Measurements from ENCODE around the gene BIRC6. TPM values are rescaled to one million over a fixed set of nuclear protein-coding genes. Genes with fewer than 3 reads are reported as not detected.

The BIRC6 gene
- polyA plus RNA-seq, 6 donors from 2014 or later = 16.3 to 47.1 (median 35.8) TPM

DNA sequence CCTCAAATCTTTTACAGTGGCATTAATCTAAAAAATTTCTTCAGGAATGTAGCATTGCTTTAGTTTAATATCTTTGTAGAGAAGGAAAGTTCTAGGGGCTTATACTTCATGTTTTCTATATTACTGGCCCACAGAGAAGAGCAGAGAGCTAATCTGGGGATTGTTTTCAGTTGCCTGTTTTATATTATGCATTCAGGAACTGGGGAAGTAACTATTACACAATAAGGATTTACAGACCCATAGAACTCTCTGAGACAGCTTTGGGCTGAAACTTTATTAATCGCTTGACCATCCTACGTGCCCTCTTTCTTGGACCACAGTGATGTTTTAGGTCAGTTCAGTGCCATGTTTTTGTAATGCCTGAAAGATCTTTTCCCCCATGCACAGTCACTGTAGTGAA is 29.9 kb downstream of the BIRC6 start:
- H3K9me3 Mint-ChIP-seq = no peaks in the 10 kb centered on the region
- ATAC-seq (ENCODE audit: low read depth in 2 of 2) = no peak

DNA sequence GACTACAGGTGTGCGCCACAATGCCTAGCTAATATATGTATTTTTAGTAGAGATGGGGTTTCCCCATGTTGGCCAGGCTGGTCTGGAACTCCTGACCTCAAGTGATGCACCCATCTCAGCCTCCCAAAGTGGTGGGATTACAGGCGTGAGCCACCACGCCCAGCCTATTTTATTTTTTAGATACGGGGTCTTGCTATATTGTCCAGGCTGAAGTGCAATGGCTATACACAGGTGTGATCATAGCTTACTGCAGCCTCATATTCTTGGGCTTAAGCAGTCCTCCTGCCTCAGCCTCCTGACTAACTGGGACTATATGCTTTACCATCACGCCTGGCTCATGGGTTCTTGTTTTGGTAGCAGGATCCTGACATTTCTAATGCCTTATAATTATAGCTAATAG is 42.4 kb downstream of the BIRC6 start:
- no peak overlapping the region for H3K27ac Mint-ChIP-seq
- no peaks in the 10 kb centered on the region for H3K9me3 Mint-ChIP-seq
- H3K36me3 Mint-ChIP-seq = peaks cover 14 to 20% of the 10 kb centered on the region in 2 donors
- no peak overlapping the region for H3K4me3 Mint-ChIP-seq
- ATAC-seq (ENCODE audit: low read depth in 2 of 2) (no peak), DNase-seq (no peak)
- H3K27me3 Mint-ChIP-seq = no peaks in the 10 kb centered on the region
- H3K4me1 Mint-ChIP-seq = no peaks in the 10 kb centered on the region

More for the DNA sequence above, 29.9 kb downstream of the BIRC6 start:
- Mint-ChIP-seq H3K27ac (no peak overlapping the region), H3K36me3 (peaks cover 0 to 20% of the 10 kb centered on the region in 2 donors), H3K4me1 (peaks cover 5 to 11% (median 8%) of the 10 kb centered on the region in 3 donors), H3K4me3 (no peak overlapping the region), H3K27me3 (no peaks in the 10 kb centered on the region)
- DNase-seq = no peak

- Mint-ChIP-seq H3K4me3 (no peak overlapping the region), H3K36me3 (peaks cover 0 to 16% of the 10 kb centered on the region in 2 donors), H3K9me3 (no peaks in the 10 kb centered on the region), H3K27me3 (no peaks in the 10 kb centered on the region), H3K27ac (peak overlapping the region in 4 of 6 donors; percentile 36 to 81 (median 51)), H3K4me1 (no peaks in the 10 kb centered on the region)
- DNase-seq (no peak), ATAC-seq (ENCODE audit: low read depth in 2 of 2) (no peak)
Measured at GRCh38 chr2:32402091-32402490, 45.3 kb downstream of the BIRC6 start.

GRCh38 chr2:32403782-32404181 is 47.0 kb downstream of the BIRC6 start:
- Mint-ChIP-seq H3K4me1 (no peaks in the 10 kb centered on the region), H3K4me3 (no peak overlapping the region), H3K27me3 (no peaks in the 10 kb centered on the region), H3K36me3 (peaks cover 0 to 12% of the 10 kb centered on the region in 2 donors), H3K9me3 (no peaks in the 10 kb centered on the region), H3K27ac (no peak overlapping the region)
- ATAC-seq (ENCODE audit: low read depth in 2 of 2) (no peak), DNase-seq (no peak)

DNA sequence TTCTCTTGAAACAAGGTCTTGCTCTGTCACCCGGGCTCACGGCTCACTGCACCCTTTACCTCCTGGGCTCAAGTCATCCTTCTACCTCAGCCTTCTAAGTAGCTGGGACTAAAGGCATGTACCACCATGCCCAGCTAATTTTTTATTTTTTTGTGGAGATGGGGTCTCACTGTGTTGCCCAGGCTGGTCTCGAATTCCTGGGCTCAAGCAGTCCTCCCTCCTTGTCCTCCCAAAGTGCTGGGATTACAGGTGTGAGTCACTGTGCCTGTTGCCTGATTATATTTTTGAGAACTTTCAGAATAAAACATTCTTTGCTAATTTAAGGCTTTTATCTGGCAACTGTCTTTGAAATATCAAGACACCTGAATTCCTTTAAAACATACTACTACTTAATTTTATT is 47.9 kb downstream of the BIRC6 start:
- no peak for ATAC-seq (ENCODE audit: low read depth in 2 of 2)
- Mint-ChIP-seq H3K27ac (peak overlapping the region in 1 of 6 donors; percentile 20), H3K36me3 (peaks cover 0 to 17% of the 10 kb centered on the region in 2 donors), H3K4me1 (no peaks in the 10 kb centered on the region), H3K27me3 (no peaks in the 10 kb centered on the region), H3K9me3 (no peaks in the 10 kb centered on the region), H3K4me3 (no peak overlapping the region)
- DNase-seq = no peak

DNA sequence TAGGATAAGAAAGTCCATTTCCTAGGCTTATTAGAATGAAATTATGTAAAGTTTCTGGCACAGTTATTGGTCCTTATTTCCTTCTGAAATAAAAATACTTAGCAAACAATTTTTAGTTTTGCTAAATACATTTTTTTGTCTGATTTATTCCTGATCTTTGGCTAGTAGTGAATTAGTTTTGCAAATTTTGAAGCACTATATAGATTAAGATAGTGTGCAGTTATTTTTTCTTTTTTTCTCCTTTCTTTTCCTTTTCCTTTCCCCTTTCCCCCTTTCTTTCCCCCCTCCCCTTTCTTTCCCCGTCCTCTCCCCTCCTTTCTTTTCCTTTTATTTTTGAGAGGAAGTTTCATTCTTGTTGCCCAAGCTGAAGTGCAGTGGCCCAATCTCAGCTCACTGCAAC is 59.7 kb downstream of the BIRC6 start:
- Mint-ChIP-seq H3K36me3 (peaks cover 0 to 24% of the 10 kb centered on the region in 2 donors), H3K27ac (no peak overlapping the region)

GRCh38 chr2:32417659-32418058 is 60.8 kb downstream of the BIRC6 start:
- H3K9me3 Mint-ChIP-seq = no peaks in the 10 kb centered on the region
- peaks cover 15 to 20% (median 15%) of the 10 kb centered on the region in 3 donors for H3K4me1 Mint-ChIP-seq
- no peak for DNase-seq
- H3K4me3 Mint-ChIP-seq = no peak overlapping the region
- peak overlapping the region in 1 of 6 donors; percentile 69 for H3K27ac Mint-ChIP-seq
- peaks cover 0 to 33% of the 10 kb centered on the region in 2 donors for H3K36me3 Mint-ChIP-seq
- no peak for ATAC-seq (ENCODE audit: low read depth in 2 of 2)
- no peaks in the 10 kb centered on the region for H3K27me3 Mint-ChIP-seq

More for the DNA sequence above, 59.7 kb downstream of the BIRC6 start:
- H3K9me3 Mint-ChIP-seq = no peaks in the 10 kb centered on the region
- ATAC-seq (ENCODE audit: low read depth in 2 of 2) (no peak), DNase-seq (no peak)
- H3K27me3 Mint-ChIP-seq = no peaks in the 10 kb centered on the region
- no peak overlapping the region for H3K4me3 Mint-ChIP-seq
- peaks cover 6 to 16% (median 10%) of the 10 kb centered on the region in 3 donors for H3K4me1 Mint-ChIP-seq

GRCh38 chr2:32418778-32419177 is 62.0 kb downstream of the BIRC6 start:
- DNase-seq (no peak), ATAC-seq (ENCODE audit: low read depth in 2 of 2) (no peak)
- Mint-ChIP-seq H3K9me3 (no peaks in the 10 kb centered on the region), H3K4me1 (peaks cover 23 to 28% (median 23%) of the 10 kb centered on the region in 3 donors), H3K36me3 (peaks cover 0 to 34% of the 10 kb centered on the region in 2 donors), H3K4me3 (no peak overlapping the region), H3K27me3 (no peaks in the 10 kb centered on the region), H3K27ac (no peak overlapping the region)

- no peak for ATAC-seq (ENCODE audit: low read depth in 2 of 2)
- Mint-ChIP-seq H3K9me3 (no peaks in the 10 kb centered on the region), H3K4me1 (peaks cover 38 to 53% (median 40%) of the 10 kb centered on the region in 3 donors), H3K36me3 (peaks cover 8 to 18% of the 10 kb centered on the region in 2 donors), H3K4me3 (no peak overlapping the region), H3K27me3 (no peaks in the 10 kb centered on the region), H3K27ac (peak overlapping the region in 3 of 6 donors; percentile 18 to 72 (median 39))
- no peak for DNase-seq
Measured at GRCh38 chr2:32422133-32422532, 65.3 kb downstream of the BIRC6 start.

GRCh38 chr2:32423536-32423935 is 66.7 kb downstream of the BIRC6 start:
- ATAC-seq (ENCODE audit: low read depth in 2 of 2) (no peak), DNase-seq (no peak)
- Mint-ChIP-seq H3K27ac (peak overlapping the region in 3 of 6 donors; percentile 5 to 47 (median 31)), H3K4me3 (no peak overlapping the region), H3K9me3 (no peaks in the 10 kb centered on the region), H3K36me3 (peaks cover 8 to 14% of the 10 kb centered on the region in 2 donors), H3K4me1 (peaks cover 40 to 58% (median 45%) of the 10 kb centered on the region in 3 donors), H3K27me3 (no peaks in the 10 kb centered on the region)

DNA sequence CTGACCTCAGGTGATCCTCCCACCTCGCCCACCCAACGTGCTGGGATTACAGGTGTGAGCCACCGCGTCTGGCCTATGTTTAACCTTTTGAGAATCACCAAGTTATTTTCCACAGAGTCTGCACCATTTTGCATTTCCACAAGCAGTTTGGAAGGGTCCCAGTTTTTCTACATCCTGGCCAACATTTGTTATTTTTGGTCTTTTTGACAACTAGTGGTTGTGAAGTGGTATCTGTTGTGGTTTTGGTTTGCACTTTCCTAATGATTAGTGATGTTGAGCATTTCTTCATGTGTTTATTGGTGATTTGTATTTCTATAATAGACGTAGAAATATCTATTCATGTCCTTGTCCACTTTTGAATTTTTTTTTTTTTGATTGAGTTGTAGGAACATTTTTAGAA is 67.9 kb downstream of the BIRC6 start:
- ATAC-seq (ENCODE audit: low read depth in 2 of 2) (no peak), DNase-seq (no peak)
- Mint-ChIP-seq H3K4me1 (peaks cover 40 to 56% (median 43%) of the 10 kb centered on the region in 3 donors), H3K4me3 (no peak overlapping the region), H3K9me3 (no peaks in the 10 kb centered on the region), H3K27me3 (no peaks in the 10 kb centered on the region), H3K27ac (peak overlapping the region in 1 of 6 donors; percentile 41), H3K36me3 (peaks cover 8 to 14% of the 10 kb centered on the region in 2 donors)

DNA sequence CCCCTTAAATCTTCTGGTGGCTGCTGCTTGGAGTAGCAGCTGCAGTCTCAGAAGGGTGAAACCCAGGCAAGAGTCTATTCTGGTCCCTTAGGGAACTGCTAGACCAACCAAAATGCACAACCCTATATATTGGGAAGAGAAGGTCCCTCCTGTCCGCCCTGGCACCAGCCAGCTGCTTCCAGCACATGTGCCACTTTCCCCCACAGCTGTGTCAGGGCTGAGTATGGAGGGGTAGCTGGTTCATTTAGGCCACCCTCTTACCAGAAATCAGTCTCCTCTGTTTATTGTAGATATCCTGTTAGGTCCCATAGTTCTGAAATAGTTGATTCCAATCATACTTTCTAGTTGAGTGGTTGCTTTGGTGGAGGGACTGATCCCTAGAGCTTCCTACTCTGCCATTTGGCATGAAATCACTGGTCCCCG is 68.9 kb downstream of the BIRC6 start:
- H3K27ac Mint-ChIP-seq = peak overlapping the region in 5 of 6 donors; percentile 8 to 92 (median 76)
- H3K27me3 Mint-ChIP-seq = no peaks in the 10 kb centered on the region
- DNase-seq (no peak), ATAC-seq (ENCODE audit: low read depth in 2 of 2) (no peak)
- H3K4me1 Mint-ChIP-seq = peaks cover 38 to 47% (median 41%) of the 10 kb centered on the region in 3 donors
- no peaks in the 10 kb centered on the region for H3K9me3 Mint-ChIP-seq
- peak overlapping the region in 2 of 8 donors; percentile 14 to 20 for H3K4me3 Mint-ChIP-seq
- peaks cover 8 to 14% of the 10 kb centered on the region in 2 donors for H3K36me3 Mint-ChIP-seq

DNA sequence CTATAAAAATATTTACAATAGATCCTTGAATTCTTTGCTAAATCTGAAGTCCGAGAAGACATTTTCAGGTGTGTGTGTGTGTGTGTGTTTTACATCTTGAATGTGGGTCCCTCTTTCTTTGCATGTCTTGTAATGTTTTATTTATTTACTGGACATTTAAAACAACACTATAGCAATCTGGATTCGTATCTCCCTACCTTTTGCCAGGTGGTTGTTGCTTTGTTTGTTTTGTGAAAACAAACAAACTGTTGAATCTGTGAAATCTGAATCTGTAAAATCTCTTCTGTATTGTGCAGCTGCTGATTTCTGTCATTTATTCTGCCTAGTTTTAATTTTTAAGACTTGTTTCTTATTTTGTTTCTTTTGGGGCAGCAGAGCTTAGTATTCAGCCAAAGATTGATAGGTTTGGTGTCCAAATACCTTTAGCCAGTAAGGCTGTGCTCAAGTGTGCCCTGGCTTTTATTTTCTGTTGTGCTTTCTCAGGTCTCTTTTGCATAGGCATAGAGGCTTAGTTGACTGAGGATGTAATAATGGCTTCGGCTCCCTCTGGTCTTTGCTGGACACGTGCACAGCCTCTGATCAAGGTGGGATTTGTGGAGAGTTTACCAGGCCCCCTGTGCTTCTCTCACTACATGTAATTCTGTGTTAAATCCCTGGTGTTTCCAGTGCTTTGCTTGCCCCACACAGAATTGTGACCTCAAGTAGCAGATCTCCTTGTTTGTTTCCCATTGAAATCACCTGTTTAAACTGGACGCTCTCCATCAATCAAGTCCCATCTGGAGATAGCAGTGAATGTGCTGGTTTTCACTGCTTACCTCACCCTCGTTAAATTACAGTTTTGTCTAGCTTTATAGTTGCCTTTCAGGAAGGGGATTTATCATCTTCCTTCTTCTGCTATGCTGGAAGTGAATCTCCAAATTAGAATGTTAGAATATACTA is 71.1 kb downstream of the BIRC6 start:
- H3K9me3 Mint-ChIP-seq = no peaks in the 10 kb centered on the region
- H3K27ac Mint-ChIP-seq = peak overlapping the region; percentile 24 to 82 (median 42)
- H3K4me1 Mint-ChIP-seq = peaks cover 25 to 37% (median 36%) of the 10 kb centered on the region in 3 donors
- peaks cover 6 to 22% of the 10 kb centered on the region in 2 donors for H3K36me3 Mint-ChIP-seq
- ATAC-seq (ENCODE audit: low read depth in 2 of 2) (no peak), DNase-seq (no peak)
- H3K4me3 Mint-ChIP-seq = no peak overlapping the region
- H3K27me3 Mint-ChIP-seq = no peaks in the 10 kb centered on the region

- Mint-ChIP-seq H3K27me3 (no peaks in the 10 kb centered on the region), H3K4me3 (no peak overlapping the region), H3K27ac (peak overlapping the region in 1 of 6 donors; percentile 53), H3K4me1 (peaks cover 9 to 19% (median 18%) of the 10 kb centered on the region in 3 donors), H3K9me3 (no peaks in the 10 kb centered on the region), H3K36me3 (peaks cover 17 to 24% of the 10 kb centered on the region in 2 donors)
- DNase-seq (no peak), ATAC-seq (ENCODE audit: low read depth in 2 of 2) (no peak)
Measured at GRCh38 chr2:32430804-32431203, 74.0 kb downstream of the BIRC6 start.

Data from naive B cell (primary cell).